ENCODE results near the gene KCNIP1.

GRCh38 chr5:170571875-170572852 is 68.3 kb downstream of the KCNIP1 start:
- TF ChIP-seq POLR2A (IDR thresholded peaks at IDR 0.05; ENCODE audit: extremely low read depth, insufficient read length) (no peak), CTCF (IDR thresholded peaks at IDR 0.05; ENCODE audit: low read depth, low read length) (no peak), MYC (IDR thresholded peaks at IDR 0.05; ENCODE audit: low read depth, low read length) (no peak)

All from NB4 (cell line).